MM.1S (cell line): Measurements from ENCODE around the gene SP1.

Source experiments
- DNase-seq: peaks from one replicate; pipeline ENCODE4 v3.0.0-alpha.2; 2015
- H2AFZ ChIP-seq: fragments of 300-600 bp; sonication (generic); 2 replicates; pipeline ENCODE4 v1.6.0; 2016; ENCODE audit warnings: antibody characterized with exemption, low read length
- H3F3A ChIP-seq: fragments of 300-600 bp; sonication (generic); 2 replicates; pipeline ENCODE4 v1.6.1; 2016; ENCODE audit warnings: mild to moderate bottlenecking, antibody characterized with exemption, low read length, moderate library complexity, mixed read lengths; ENCODE audit not compliant: insufficient read depth
- H3K27ac ChIP-seq: fragments of 300-600 bp; sonication (generic); 2 replicates; pipeline ENCODE4 v1.5.1; 2016; ENCODE audit warnings: mild to moderate bottlenecking, low read length
- H3K27me3 ChIP-seq: fragments of 300-600 bp; sonication (generic); replicated peaks from 2 replicates; pipeline ENCODE4 v1.6.0; 2016; ENCODE audit warnings: low read length; ENCODE audit not compliant: insufficient read depth
- H3K36me3 ChIP-seq: fragments of 300-600 bp; sonication (generic); replicated peaks from 2 replicates; pipeline ENCODE4 v1.6.1; 2016; ENCODE audit warnings: mild to moderate bottlenecking, low read length, mixed read lengths; ENCODE audit not compliant: insufficient read depth
- H3K4me1 ChIP-seq: fragments of 300-600 bp; sonication (generic); 2 replicates; pipeline ENCODE4 v1.6.1; 2016; ENCODE audit warnings: low read length, mixed read lengths
- H3K4me2 ChIP-seq: fragments of 300-600 bp; sonication (generic); 2 replicates; pipeline ENCODE4 v1.6.0; 2016; ENCODE audit warnings: low read depth, low read length
- H3K4me3 ChIP-seq: fragments of 300-600 bp; sonication (generic); 2 replicates; pipeline ENCODE4 v1.5.1; 2016; ENCODE audit warnings: low read length, mixed read lengths
- H3K79me2 ChIP-seq: fragments of 300-600 bp; sonication (generic); 2 replicates; pipeline ENCODE4 v1.6.1; 2016; ENCODE audit warnings: mixed run types, low read length, mixed read lengths
- H3K9ac ChIP-seq: fragments of 300-600 bp; sonication (generic); 2 replicates; pipeline ENCODE4 v1.6.1; 2016; ENCODE audit warnings: low read length, mixed read lengths
- H3K9me2 ChIP-seq: fragments of 300-600 bp; sonication (generic); replicated peaks from 2 replicates; pipeline ENCODE4 v1.6.1; 2016; ENCODE audit warnings: mild to moderate bottlenecking, low read length, mixed read lengths; ENCODE audit not compliant: insufficient read depth
- H3K9me3 ChIP-seq: fragments of 300-600 bp; sonication (generic); replicated peaks from 2 replicates; pipeline ENCODE4 v1.6.1; 2016; ENCODE audit warnings: mild to moderate bottlenecking, low read length, mixed read lengths; ENCODE audit not compliant: insufficient read depth
- H4K20me1 ChIP-seq: fragments of 300-600 bp; sonication (generic); 2 replicates; pipeline ENCODE4 v1.6.1; 2016; ENCODE audit warnings: mild to moderate bottlenecking, low read length, moderate library complexity, mixed read lengths; ENCODE audit not compliant: insufficient read depth
- CTCF ChIP-seq: fragments of 300-600 bp; sonication (generic); IDR thresholded peaks from 2 replicates; pipeline ENCODE4 v1.5.1; 2016; ENCODE audit warnings: antibody characterized with exemption, low read length, mixed read lengths
- EZH2 ChIP-seq: fragments of 300-600 bp; sonication (generic); optimal IDR thresholded peaks from 2 replicates; pipeline ENCODE3; 2017; ENCODE audit warnings: low read depth, mild to moderate bottlenecking, antibody characterized with exemption, low read length, mixed read lengths
- EZH2phosphoT487 ChIP-seq: fragments of 300-600 bp; sonication (generic); IDR thresholded peaks from 2 replicates; pipeline ENCODE4 v1.6.1; 2018; ENCODE audit warnings: antibody characterized with exemption, low read length

SP1 gene

DNA sequence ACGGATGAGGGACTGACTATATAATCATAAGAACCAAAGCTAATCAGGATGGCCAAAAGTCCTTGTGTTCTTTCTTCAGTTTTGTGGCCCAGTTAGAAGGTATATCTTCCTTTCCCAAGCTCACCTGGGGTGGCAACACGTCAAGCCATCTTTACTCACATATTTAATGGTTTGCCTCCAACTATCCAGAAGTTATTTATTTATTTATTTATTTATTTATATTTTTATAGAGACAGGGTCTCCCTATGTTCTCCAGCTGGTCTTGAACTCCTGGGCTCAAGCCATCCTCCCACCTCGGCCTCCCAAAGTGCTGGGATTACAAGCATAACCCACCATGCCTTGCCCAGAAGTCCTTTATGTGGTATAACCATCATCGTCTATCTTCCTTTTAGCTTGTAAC lies 32.1 kb upstream of the SP1 start:
- no peaks in the 10 kb centered on the region for H3K36me3 ChIP-seq
- no peaks in the 10 kb centered on the region for H4K20me1 ChIP-seq
- no peak overlapping the region for H3K9ac ChIP-seq
- no peaks in the 10 kb centered on the region for H3K9me2 ChIP-seq
- H3K9me3 ChIP-seq, result no peaks in the 10 kb centered on the region
- no peak overlapping the region for H3K27ac ChIP-seq
- H3K4me3 ChIP-seq, result no peak overlapping the region
- no peak overlapping the region for H2AFZ ChIP-seq
- peaks cover 8% of the 10 kb centered on the region; the same call in 1 of the 2 replicates for H3K4me1 ChIP-seq
- H3K27me3 ChIP-seq, result no peaks in the 10 kb centered on the region
- peaks cover 4% of the 10 kb centered on the region; the same call in 1 of the 2 replicates for H3F3A ChIP-seq
- no peak overlapping the region for H3K4me2 ChIP-seq
- no peak for DNase-seq
- H3K79me2 ChIP-seq, result no peaks in the 10 kb centered on the region
- TF ChIP-seq EZH2phosphoT487 (no peak), EZH2 (no peak)

- Histone ChIP-seq H3K4me1 (no peaks in the 10 kb centered on the region), H4K20me1 (no peaks in the 10 kb centered on the region), H3K27me3 (no peaks in the 10 kb centered on the region), H3K4me2 (peak overlapping the region; percentile 23; the same call in 1 of the 2 replicates), H2AFZ (peak overlapping the region; percentile 43), H3K9me2 (no peaks in the 10 kb centered on the region), H3K79me2 (no peaks in the 10 kb centered on the region), H3K9ac (no peak overlapping the region), H3K27ac (no peak overlapping the region), H3K4me3 (no peak overlapping the region), H3K36me3 (no peaks in the 10 kb centered on the region), H3K9me3 (no peaks in the 10 kb centered on the region), H3F3A (no peaks in the 10 kb centered on the region)
- DNase-seq, result peak; percentile 89
- TF ChIP-seq EZH2phosphoT487 (no peak), EZH2 (no peak), CTCF (peak; percentile 82)
Measured at GRCh38 chr12:53352331-53353256, 27.4 kb upstream of the SP1 start.

GRCh38 chr12:53353257-53353655 lies 26.7 kb upstream of the SP1 start:
- Histone ChIP-seq H3K79me2 (no peaks in the 10 kb centered on the region), H2AFZ (no peak overlapping the region; the same call in 1 of the 2 replicates), H3F3A (no peaks in the 10 kb centered on the region), H3K36me3 (no peaks in the 10 kb centered on the region), H3K4me3 (no peak overlapping the region), H3K9ac (no peak overlapping the region), H3K4me2 (no peak overlapping the region), H3K9me2 (no peaks in the 10 kb centered on the region), H3K27ac (no peak overlapping the region), H3K9me3 (no peaks in the 10 kb centered on the region), H3K4me1 (no peaks in the 10 kb centered on the region), H4K20me1 (no peaks in the 10 kb centered on the region), H3K27me3 (no peaks in the 10 kb centered on the region)
- DNase-seq, result no peak
- TF ChIP-seq CTCF, result no peak
- TF ChIP-seq EZH2, result no peak
- no peak for TF ChIP-seq EZH2phosphoT487

- Histone ChIP-seq H3K27ac (no peak overlapping the region), H4K20me1 (no peaks in the 10 kb centered on the region), H3K36me3 (no peaks in the 10 kb centered on the region), H3K9ac (no peak overlapping the region), H3K27me3 (no peaks in the 10 kb centered on the region), H3K9me2 (no peaks in the 10 kb centered on the region), H3K4me3 (no peak overlapping the region), H3K9me3 (no peaks in the 10 kb centered on the region), H2AFZ (no peak overlapping the region), H3K79me2 (no peaks in the 10 kb centered on the region), H3K4me1 (no peaks in the 10 kb centered on the region), H3K4me2 (no peak overlapping the region), H3F3A (no peaks in the 10 kb centered on the region)
- DNase-seq, result no peak
- no peak for TF ChIP-seq CTCF
- no peak for TF ChIP-seq EZH2
- TF ChIP-seq EZH2phosphoT487, result no peak
Measured at GRCh38 chr12:53355121-53355520, 24.9 kb upstream of the SP1 start.
